ENCODE data around the gene COG5.

The COG5 gene

GRCh38 chr7:107453388-107453787, 110.3 kb downstream of the COG5 start:
- no peak for DNase-seq

DNA sequence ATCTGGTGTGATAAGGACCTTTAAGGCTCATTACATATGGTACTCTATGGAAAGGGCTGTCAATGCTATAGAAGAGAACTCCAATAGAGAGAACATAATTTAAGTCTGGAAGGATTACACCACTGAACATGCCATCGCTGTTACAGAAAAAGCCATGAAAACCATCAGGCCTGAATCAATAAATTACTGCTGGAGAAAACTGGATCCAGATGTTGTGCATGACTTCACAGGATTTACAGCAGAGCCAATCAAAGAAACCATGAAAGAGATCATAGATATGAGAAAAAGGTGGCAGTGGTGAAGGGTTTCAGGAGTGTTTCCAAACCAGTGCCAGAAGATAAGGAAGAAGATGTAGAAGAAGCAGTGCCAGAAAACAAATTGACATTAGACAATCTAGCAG, 112.8 kb downstream of the COG5 start:
- no peak for DNase-seq

- DNase-seq, result no peak
Observed at GRCh38 chr7:107446988-107447387, 116.7 kb downstream of the COG5 start.

DNA sequence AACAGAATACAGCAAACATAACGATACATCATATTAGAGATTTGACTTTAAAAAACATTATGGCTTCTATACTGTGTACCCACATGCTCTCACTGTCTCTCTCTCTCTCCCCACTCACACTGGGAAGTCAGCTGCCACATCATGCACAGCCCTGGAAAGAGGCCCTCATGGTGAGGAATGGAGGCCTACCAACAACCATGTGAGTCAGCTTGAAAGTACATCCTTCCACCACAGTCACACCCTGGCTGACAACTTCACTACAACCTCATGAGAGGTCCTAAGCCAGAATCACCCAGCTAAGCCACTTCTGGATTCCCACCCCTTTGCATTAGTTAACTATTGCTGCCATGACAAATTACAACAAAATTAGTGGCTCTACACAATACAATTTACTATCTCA, 117.2 kb downstream of the COG5 start:
- DNase-seq, result no peak

DNA sequence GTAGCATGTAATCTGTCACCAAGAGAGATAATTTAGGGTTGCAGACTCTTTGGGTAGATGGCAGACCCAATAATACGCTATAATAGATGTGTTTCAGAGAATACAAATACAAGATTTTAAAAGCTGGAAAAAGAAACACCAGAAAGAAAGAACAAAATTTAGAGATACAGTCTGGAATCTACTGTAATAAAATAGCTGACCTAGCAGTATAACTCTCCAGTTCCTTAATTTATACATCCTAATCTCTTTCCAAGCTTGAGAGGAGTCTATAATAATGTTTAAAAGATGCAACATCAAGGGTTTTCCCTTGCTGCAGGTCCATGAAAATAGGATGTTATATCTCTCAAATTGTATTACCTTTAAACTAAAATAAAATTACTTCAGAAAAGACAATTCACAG, 121.0 kb downstream of the COG5 start:
- DNase-seq, result no peak

DNA sequence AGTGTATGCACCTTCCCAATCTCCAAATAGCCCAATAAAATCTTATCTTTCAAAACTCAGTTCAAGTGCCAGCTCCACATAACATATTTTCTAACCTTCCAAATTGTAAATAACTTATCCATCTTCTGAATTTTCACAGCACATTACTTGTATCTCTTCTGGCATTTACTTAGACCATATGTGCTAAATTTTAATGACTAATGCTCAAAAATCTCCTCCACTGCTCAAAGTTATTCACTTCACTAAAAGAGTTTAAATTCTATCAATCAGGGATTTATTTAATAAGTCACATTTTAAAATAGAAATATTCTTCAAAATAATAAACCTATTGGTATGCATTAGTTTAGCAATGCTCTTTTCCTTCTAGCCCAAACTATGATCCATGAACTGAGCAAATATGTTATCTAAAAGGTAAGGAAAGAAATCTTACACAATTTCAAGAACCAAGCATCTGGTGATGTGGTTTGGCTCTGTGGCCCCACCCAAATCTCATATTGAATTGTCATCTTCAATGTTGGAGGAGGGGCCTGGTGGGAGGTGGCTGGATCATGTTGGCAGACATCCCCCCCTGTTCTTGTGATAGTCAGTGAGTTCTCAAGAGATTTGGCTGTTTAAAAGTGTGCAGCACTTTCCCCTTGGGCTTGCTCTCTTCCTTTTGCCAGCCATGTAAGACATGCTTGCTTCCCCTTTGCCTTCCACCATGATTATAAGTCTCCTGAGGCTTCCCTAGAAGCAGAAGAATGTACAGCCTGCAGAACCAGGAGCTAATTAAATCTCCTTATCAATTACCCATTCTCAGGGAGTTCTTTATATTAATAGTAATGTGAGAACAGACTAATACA, 121.9 kb downstream of the COG5 start:
- DNase-seq, result no peak

DNA sequence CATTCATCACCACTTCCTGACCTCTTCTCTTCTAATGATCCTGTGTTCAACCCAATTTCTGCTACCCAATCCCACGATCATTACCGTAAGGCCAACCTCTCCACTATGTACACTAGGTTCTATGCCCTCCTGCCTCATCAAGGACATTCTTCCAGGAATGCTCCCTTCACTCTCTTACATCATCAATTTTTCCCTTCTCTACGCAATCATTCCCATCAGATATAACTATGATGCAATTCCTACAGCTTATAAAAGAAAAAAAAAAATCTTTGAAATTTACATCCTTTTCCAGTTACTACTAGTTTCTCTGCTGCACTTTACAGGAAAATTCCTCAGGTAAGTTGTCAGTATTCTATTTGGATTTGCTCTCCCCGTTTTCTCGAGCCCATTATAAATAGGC, 124.7 kb downstream of the COG5 start:
- no peak for DNase-seq

DNA sequence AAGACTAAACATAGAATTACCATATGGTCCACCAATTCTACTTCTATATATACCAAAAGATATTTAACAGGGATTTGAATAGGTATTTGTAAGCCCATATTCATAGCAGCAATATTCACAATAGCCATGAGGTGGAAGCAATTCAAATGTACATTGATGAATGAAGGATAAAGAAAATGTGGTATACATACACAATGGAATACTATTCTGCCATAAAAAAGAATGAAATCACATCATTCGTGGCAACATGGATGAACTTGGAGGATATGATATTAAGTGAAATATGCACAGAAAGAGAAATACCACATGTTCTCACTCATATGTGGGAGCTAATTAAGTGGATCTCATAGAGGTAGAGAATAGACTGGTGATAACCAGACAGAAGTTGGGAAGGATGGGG, 128.0 kb downstream of the COG5 start:
- no peak for DNase-seq

DNA sequence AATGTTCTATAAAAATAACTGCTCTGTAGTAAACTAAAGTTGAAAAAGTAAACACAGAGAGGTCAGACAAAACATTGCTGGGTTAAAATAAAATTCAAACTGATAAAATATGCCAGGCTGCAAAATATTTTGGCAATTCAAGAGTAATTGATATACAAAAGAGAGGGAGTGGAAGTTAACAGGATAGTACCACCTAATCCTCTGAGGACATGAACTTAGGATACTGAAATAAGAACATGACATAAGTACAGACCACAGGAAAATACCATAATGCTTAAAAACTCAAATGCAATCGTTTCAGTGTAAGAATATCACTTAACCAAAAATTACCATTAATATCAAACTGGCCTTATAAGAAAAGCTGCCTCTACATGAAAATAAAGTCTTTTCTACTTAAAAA, 131.5 kb downstream of the COG5 start:
- DNase-seq, result no peak

- DNase-seq, result no peak
Observed at GRCh38 chr7:107430057-107430456, 133.7 kb downstream of the COG5 start.

GRCh38 chr7:107428642-107429041, 135.1 kb downstream of the COG5 start:
- no peak for DNase-seq

DNA sequence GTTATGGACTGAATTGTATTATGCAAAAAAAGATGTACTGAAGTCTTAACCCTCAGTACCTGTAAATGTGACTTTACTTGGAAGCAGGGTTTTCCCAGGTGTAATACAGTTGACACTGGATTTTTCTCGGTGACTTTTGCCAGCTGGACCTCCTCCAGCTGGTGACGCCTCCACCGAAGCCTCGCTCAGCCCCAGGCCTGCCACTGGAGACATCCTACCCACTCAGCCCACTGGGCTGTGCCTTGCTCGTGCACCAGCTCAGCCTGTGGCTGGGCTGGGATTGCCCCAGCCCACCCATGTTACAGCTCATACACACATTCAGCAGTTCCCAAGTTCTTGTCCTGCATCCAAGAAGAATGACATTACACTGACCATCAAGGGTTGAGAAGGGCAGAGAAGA, 136.3 kb downstream of the COG5 start:
- DNase-seq, result no peak

- no peak for DNase-seq
Observed at GRCh38 chr7:107414198-107414597, 149.5 kb downstream of the COG5 start.

DNA sequence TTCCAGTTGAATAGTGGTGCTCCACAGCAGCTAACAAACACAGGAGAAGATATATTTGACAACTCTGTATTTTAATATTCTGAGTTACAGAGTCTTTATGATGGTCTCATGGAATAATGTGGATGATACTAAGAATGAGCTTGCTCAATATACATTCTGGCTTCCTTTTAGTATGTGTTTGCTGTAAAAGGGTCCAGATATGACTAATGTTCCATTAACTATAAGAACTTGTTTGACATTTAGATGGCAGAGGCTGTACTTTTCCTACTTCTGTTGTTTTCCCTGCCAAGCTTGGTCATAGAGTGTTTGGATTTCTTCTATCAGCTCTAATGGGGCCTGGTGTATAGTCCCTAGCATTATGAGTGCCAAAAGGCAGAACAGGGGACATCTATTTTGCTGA, 155.4 kb downstream of the COG5 start:
- no peak for DNase-seq

DNA sequence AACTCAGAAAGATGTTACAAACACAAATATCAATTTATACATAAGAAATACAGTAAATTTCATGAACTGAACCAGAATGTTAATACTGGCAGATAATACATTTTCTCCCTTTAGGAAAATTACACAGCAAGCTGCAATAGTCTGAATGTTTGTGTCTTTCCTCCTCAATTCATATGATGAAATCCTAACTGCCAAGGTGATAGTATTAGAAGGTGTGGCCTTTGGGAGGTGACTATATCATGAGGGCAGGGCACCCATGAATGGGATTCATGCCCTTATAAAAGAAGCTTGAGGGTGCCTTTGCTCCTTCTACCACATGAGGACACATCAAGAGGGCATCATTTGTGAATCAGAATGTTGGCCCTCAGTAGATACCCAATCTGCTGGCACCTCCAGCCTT, 158.2 kb downstream of the COG5 start:
- DNase-seq, result no peak

DNA sequence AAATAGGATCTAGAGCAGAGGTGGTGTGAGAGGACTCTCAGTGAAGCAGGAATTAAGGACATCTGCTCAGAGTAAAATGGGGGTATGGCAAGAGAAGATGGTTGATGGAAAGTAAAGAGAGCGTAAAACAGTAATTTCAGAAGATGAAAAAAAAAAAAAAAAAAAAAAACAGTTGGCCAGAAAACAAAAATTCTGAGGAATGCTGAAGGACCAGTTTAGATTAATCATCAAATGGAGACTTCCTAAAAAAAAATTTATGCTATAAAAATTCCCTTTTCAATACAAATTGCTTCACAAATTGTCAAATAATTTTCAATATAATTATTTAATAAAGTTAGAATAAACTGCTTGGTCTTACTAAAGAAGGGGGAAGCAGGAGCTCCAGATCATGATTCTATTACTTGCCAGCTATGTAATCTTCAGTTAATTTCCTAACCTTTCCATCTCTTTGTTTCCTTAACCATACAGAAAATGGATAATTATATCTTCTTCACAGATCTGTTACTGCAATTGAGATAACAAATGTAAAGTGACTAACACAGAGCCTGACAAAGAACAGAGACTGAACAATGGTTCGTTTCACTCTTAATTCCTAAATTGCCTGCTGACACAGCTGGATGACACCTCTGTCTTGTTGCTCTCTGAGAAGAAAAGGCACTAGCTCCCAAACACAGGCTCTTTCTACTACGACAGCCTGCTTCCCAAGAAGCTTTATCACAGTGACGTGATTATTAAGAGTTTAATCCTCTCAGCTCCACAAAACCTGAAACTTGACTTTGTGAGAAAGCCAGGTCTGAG, 158.8 kb downstream of the COG5 start:
- DNase-seq, result no peak

- no peak for DNase-seq
Observed at GRCh38 chr7:107398161-107398560, 165.6 kb downstream of the COG5 start.

DNA sequence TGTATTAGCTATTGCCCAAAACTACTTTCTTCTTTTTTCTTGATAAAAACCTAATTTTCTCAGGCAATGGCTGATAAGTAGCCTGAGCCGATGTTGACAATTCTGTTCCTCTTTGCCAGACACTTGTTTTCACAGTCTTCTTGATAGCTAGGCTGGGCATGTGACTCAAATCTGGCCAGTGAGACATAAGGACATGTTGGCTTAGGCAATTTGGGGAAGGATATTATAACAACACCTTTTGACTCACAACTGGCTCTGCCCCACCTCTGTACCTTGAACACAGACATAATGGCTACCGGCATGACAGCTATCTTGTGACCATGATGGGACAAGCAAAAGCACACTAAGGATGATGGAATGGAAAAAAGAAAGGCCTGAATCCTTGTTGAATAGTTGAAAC, 166.7 kb downstream of the COG5 start:
- no peak for DNase-seq

GRCh38 chr7:107396081-107396480, 167.6 kb downstream of the COG5 start:
- no peak for DNase-seq

- no peak for DNase-seq
Observed at GRCh38 chr7:107394831-107395230, 168.9 kb downstream of the COG5 start.

- no peak for DNase-seq
Observed at GRCh38 chr7:107394276-107394675, 169.4 kb downstream of the COG5 start.

GRCh38 chr7:107392830-107393229, 170.9 kb downstream of the COG5 start:
- DNase-seq, result no peak

GRCh38 chr7:107390916-107391315, 172.8 kb downstream of the COG5 start:
- no peak for DNase-seq

DNA sequence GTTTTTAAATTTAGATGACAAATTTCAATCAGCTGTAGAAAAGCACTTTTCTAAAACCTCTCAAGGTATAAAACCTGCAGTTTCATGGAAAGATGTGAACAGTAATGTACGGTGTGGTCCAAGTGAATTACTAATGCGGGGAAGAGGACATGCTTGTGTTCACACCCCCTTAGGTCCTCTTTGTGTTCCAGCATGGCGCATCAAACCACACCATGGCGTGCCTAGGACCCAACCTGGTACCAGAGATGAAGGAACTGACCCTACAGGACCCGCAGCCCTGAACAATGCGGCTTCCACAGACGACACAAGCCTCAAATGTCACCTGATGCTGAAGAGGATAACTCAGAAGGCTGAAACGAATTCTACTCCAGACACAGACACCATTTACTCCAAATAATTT, 175.1 kb downstream of the COG5 start:
- DNase-seq, result no peak

Data from NCI-H2029 (cell line).